GM12878 (cell line): ENCODE data around the gene SRSF7. TPM values are rescaled to one million over a fixed set of nuclear protein-coding genes. Genes with fewer than 3 reads are reported as not detected.
A peak's percentile ranks its signal among the peaks of the same experiment; 100 is the strongest.

Experiments
- HCFC1 ChIP-seq: fragments of 150-350 bp; IDR thresholded peaks from 2 replicates; pipeline ENCODE4 v1.6.1; 2014; ENCODE audit warnings: low read length
- SMAD5 ChIP-seq: IDR thresholded peaks from 2 replicates; pipeline ENCODE4 v1.6.1; 2016; ENCODE audit warnings: antibody characterized with exemption, low read depth
- SMC3 ChIP-seq: IDR thresholded peaks from 2 replicates; pipeline ENCODE4 v1.6.1; 2011; ENCODE audit warnings: low read length, improper control_type of control experiment, borderline replicate concordance
- TARDBP ChIP-seq: IDR thresholded peaks from 2 replicates; pipeline ENCODE4 v1.6.1; 2016; ENCODE audit warnings: borderline replicate concordance
- ZSCAN29 ChIP-seq: fragments of 450-650 bp; IDR thresholded peaks from 2 replicates; pipeline ENCODE4 v1.6.1; 2017; ENCODE audit warnings: mild to moderate bottlenecking, moderate library complexity
- polyA plus RNA-seq, 11 experiments: library from polyadenylated mRNA; depleted of rRNA in 4 of 11; unstranded in 6 of 11; stranded (reverse) in 5 of 11; fragments of >200 nt; fragmentation: Nextera tagmentation in 4 of 11; fragmentation: Illumina TruSeq in 1 of 11; extraction: Ambion mirVana in 4 of 11; extraction: Trizol in 1 of 11; gene quantifications; 1 replicate in 1 of 11; 2 replicates in 10 of 11; pipeline versions ENCODE4 v1.2.1 to v1.2.3, GENCODE V29; 2011 to 2016; ENCODE audit warnings: inconsistent platforms in 2 of 11, missing spikeins in 2 of 11, low read depth in 1 of 11
- total RNA-seq, 4 experiments: library from RNA; depleted of rRNA in 3 of 4; stranded (reverse); fragments of >200 nt in 3 of 4; fragmentation: Illumina TruSeq in 1 of 4; extraction: Trizol in 1 of 4; gene quantifications; 2 replicates each; pipeline versions ENCODE4 v1.2.1 to v1.2.3, GENCODE V29; 2013 to 2021
- TF ChIP-seq, protein P1 (sequence below): fragments of 450-650 bp; IDR thresholded peaks from 2 replicates; pipeline ENCODE4 v1.6.1; 2017; ENCODE audit warnings: mild to moderate bottlenecking, low read depth, inconsistent platforms; ENCODE audit not compliant: poor library complexity, severe bottlenecking
- TF ChIP-seq, protein P2 (sequence below): IDR thresholded peaks from 2 replicates; pipeline ENCODE4 v1.6.1; 2011; ENCODE audit warnings: low read depth, mild to moderate bottlenecking, low read length, moderate library complexity, borderline replicate concordance; ENCODE audit errors: extremely low read depth
- TF ChIP-seq, protein P3 (sequence below): fragments of 450-650 bp; IDR thresholded peaks from 2 replicates; pipeline ENCODE4 v1.6.1; 2016; ENCODE audit warnings: mild to moderate bottlenecking

The SRSF7 gene
- total and polyA plus RNA-seq, 10 of the 15 experiments (the other 5 are each of a cell fraction or from before 2014, with no cell fraction given): 205 to 785 (median 408) TPM

DNA sequence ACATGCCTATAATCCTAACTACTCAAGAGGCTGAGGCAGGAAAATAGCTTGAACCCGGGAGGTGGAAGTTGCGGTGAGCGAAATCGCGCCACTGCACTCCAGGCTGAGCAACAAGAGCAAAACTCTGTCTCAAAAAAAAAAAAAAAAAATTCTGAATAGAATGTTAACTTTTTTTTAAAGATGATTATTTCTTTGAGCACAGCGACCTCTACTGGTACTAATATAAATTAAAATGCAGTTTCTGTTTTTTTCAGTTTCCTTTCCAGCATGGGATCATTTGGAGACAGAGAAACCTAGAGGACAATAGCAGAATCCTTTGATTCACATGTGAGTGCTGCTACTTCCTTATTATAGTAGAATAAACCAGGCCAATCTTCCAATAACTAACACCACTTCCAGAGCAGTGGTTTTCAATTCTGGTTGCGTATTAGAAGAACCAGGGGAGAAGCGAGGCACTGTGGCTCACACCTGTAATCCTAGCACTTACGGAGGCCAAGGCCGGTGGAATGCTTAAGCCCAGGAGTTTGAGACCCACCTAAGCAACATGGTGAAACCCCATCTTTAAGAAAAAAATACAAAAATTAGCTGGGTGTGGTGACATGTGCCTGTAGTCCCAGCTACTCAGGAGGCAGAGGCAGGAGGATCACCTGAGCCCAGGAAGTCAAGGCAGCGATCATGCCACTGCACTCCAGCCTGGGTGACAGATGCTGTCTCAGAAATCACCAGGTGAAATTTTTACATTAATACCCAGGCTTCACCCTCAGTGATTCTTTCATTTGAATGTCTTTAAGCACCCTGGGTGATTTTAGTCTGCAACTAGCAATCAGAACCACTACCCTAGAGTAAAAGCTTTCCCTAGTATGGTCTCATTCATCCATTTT lies 10.1 kb downstream of the SRSF7 start (continued):
- TF ChIP-seq, protein P1, sequence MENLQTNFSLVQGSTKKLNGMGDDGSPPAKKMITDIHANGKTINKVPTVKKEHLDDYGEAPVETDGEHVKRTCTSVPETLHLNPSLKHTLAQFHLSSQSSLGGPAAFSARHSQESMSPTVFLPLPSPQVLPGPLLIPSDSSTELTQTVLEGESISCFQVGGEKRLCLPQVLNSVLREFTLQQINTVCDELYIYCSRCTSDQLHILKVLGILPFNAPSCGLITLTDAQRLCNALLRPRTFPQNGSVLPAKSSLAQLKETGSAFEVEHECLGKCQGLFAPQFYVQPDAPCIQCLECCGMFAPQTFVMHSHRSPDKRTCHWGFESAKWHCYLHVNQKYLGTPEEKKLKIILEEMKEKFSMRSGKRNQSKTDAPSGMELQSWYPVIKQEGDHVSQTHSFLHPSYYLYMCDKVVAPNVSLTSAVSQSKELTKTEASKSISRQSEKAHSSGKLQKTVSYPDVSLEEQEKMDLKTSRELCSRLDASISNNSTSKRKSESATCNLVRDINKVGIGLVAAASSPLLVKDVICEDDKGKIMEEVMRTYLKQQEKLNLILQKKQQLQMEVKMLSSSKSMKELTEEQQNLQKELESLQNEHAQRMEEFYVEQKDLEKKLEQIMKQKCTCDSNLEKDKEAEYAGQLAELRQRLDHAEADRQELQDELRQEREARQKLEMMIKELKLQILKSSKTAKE: peak; percentile 44
- TF ChIP-seq, protein P2, sequence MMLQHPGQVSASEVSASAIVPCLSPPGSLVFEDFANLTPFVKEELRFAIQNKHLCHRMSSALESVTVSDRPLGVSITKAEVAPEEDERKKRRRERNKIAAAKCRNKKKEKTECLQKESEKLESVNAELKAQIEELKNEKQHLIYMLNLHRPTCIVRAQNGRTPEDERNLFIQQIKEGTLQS: no peak
- TF ChIP-seq TARDBP (no peak), HCFC1 (no peak), ZSCAN29 (no peak), SMAD5 (no peak), SMC3 (no peak)
- TF ChIP-seq, protein P3, sequence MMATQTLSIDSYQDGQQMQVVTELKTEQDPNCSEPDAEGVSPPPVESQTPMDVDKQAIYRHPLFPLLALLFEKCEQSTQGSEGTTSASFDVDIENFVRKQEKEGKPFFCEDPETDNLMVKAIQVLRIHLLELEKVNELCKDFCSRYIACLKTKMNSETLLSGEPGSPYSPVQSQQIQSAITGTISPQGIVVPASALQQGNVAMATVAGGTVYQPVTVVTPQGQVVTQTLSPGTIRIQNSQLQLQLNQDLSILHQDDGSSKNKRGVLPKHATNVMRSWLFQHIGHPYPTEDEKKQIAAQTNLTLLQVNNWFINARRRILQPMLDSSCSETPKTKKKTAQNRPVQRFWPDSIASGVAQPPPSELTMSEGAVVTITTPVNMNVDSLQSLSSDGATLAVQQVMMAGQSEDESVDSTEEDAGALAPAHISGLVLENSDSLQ: no peak
